WTC11 (cell line): Measurements from ENCODE around the gene OVCA2. TPM values are rescaled to one million over a fixed set of nuclear protein-coding genes. Genes with fewer than 3 reads are reported as not detected.
A peak's percentile ranks its signal among the peaks of the same experiment; 100 is the strongest.

Experiments
- ATAC-seq: fragments of 200-7000 bp; cut with Tn5 transposase; 2 replicates; pipeline ENCODE4 v1.10.0; 2021; ENCODE audit warnings: mild to moderate bottlenecking, moderate library complexity
- Bru-seq: library from RNA; stranded (reverse); fragments of 400-500 nt; gene quantifications from one replicate; lab custom pipeline; 2021; lab: Mats Ljungman, UMichigan
- CTCF ChIA-PET: fragments of 300-600 bp; sonication (Branson Sonifier 250); formaldehyde crosslinking; loops from one replicate; lab custom pipeline; 2021; ENCODE audit warnings: antibody characterized with exemption; lab: Charles Lee
- POLR2A ChIA-PET: fragments of 350-600 bp; sonication (Branson Sonifier 250); formaldehyde crosslinking; loops from one replicate; lab custom pipeline; 2021; ENCODE audit warnings: antibody characterized with exemption; lab: Charles Lee
- DNase-seq: peaks from one replicate; pipeline ENCODE4 v3.0.0; 2021; ENCODE audit warnings: low spot score
- H3K27ac Mint-ChIP-seq: 2 replicates; pipeline ENCODE4 v1.8.0; 2021; ENCODE audit warnings: mixed read lengths
- H3K27me3 Mint-ChIP-seq: 2 replicates; pipeline ENCODE4 v1.8.0; 2021; ENCODE audit warnings: low read depth, mild to moderate bottlenecking, moderate library complexity, mixed read lengths
- H3K36me3 Mint-ChIP-seq: 2 replicates; pipeline ENCODE4 v1.8.0; 2021; ENCODE audit warnings: mixed read lengths
- H3K4me1 Mint-ChIP-seq: 2 replicates; pipeline ENCODE4 v1.8.0; 2022; ENCODE audit warnings: mixed read lengths
- H3K4me3 Mint-ChIP-seq: 2 replicates; pipeline ENCODE4 v1.8.0; 2021; ENCODE audit warnings: mild to moderate bottlenecking, moderate library complexity, mixed read lengths
- H3K9me3 Mint-ChIP-seq: 2 replicates; pipeline ENCODE4 v1.8.0; 2021; ENCODE audit warnings: mixed read lengths
- CREM ChIP-seq: sonication (generic); formaldehyde crosslinking; IDR thresholded peaks from 2 replicates; pipeline ENCODE4 v1.8.1; 2022; ENCODE audit warnings: mild to moderate bottlenecking, missing genetic modification reagents, moderate library complexity
- E2F5 ChIP-seq: sonication (generic); formaldehyde crosslinking; IDR thresholded peaks from 2 replicates; pipeline ENCODE4 v1.8.1; 2022; ENCODE audit warnings: mild to moderate bottlenecking, moderate library complexity, missing genetic modification reagents
- GABPB1 ChIP-seq: sonication (generic); formaldehyde crosslinking; IDR thresholded peaks from 2 replicates; pipeline ENCODE4 v1.8.1; 2023; ENCODE audit warnings: mild to moderate bottlenecking, missing genetic modification reagents
- MYBL2 ChIP-seq: sonication (generic); formaldehyde crosslinking; IDR thresholded peaks from 2 replicates; pipeline ENCODE4 v1.8.1; 2023; ENCODE audit warnings: mild to moderate bottlenecking, moderate library complexity, missing genetic modification reagents
- PRDM15 ChIP-seq: sonication (generic); formaldehyde crosslinking; IDR thresholded peaks from 2 replicates; pipeline ENCODE4 v1.8.0; 2022; ENCODE audit warnings: missing genetic modification reagents
- RELA ChIP-seq: sonication (generic); formaldehyde crosslinking; IDR thresholded peaks from 2 replicates; pipeline ENCODE4 v1.8.1; 2022; ENCODE audit warnings: missing genetic modification reagents, mild to moderate bottlenecking, borderline replicate concordance
- SMAD4 ChIP-seq: sonication (generic); formaldehyde crosslinking; IDR thresholded peaks from 2 replicates; pipeline ENCODE4 v1.8.0; 2022; ENCODE audit warnings: mild to moderate bottlenecking, missing genetic modification reagents
- SOX15 ChIP-seq: fragments of 250-450 bp; sonication (Bioruptor Pico); IDR thresholded peaks from 2 replicates; pipeline ENCODE4 v1.9.0; 2021; ENCODE audit warnings: mild to moderate bottlenecking
- SP1 ChIP-seq: sonication (generic); formaldehyde crosslinking; conservative IDR thresholded peaks from 2 replicates; pipeline ENCODE4 v1.8.1; 2022; ENCODE audit warnings: missing genetic modification reagents
- long read RNA-seq, 3 experiments: library from RNA in 1 of 3; library from capped mRNA in 1 of 3; library from polyadenylated mRNA in 1 of 3; unstranded in 2 of 3; stranded (forward) in 1 of 3; transcript quantifications; one replicate each; pipeline ENCODE4 v2.0.0, GENCODE V29; 2021
- total RNA-seq: library from RNA; stranded (reverse); gene quantifications from 3 replicates; pipeline ENCODE4 v1.2.3, GENCODE V29; 2021
- TF ChIP-seq, protein P1 (sequence below): sonication (generic); formaldehyde crosslinking; conservative IDR thresholded peaks from 2 replicates; pipeline ENCODE4 v1.8.1; 2023; ENCODE audit warnings: mild to moderate bottlenecking, low read depth, missing genetic modification reagents, moderate library complexity
- TF ChIP-seq, protein P2 (sequence below): sonication (generic); formaldehyde crosslinking; IDR thresholded peaks from 2 replicates; pipeline ENCODE4 v1.8.0; 2023; ENCODE audit warnings: missing genetic modification reagents, mild to moderate bottlenecking, borderline replicate concordance
- TF ChIP-seq, protein P3 (sequence below): sonication (generic); formaldehyde crosslinking; IDR thresholded peaks from 2 replicates; pipeline ENCODE4 v1.8.1; 2022; ENCODE audit warnings: mild to moderate bottlenecking, missing genetic modification reagents, moderate library complexity, borderline replicate concordance
- TF ChIP-seq, protein P4 (sequence below): sonication (generic); formaldehyde crosslinking; IDR thresholded peaks from 2 replicates; pipeline ENCODE4 v1.8.1; 2023; ENCODE audit warnings: mild to moderate bottlenecking, missing genetic modification reagents
- TF ChIP-seq, protein P5 (sequence below): fragments of 250-450 bp; sonication (Bioruptor Pico); IDR thresholded peaks from 2 replicates; pipeline ENCODE4 v1.9.0; 2021; ENCODE audit warnings: mild to moderate bottlenecking
- TF ChIP-seq, protein P6 (sequence below): sonication (generic); formaldehyde crosslinking; IDR thresholded peaks from 2 replicates; pipeline ENCODE4 v1.8.0; 2023; ENCODE audit warnings: mild to moderate bottlenecking, missing genetic modification reagents

The OVCA2 gene
- total RNA-seq (18.4 to 23.5 TPM (median 20.5 TPM) in 3 replicates), Bru-seq, nascent RNA (percentile 59 among the genes with signal in this experiment)
- long read RNA-seq, experiment 1, transcript OVCA2-201 (2 exons, 1,122 nt), result major isoform, 46 of 47 reads
- long read RNA-seq, experiment 1, partial matches to known transcripts, result 0 of 47 reads
- long read RNA-seq, experiment 1, other reads (novel, unspliced or antisense), result 1 of 47 reads
- long read RNA-seq, experiment 2, transcript OVCA2-201 (2 exons, 1,122 nt), result major isoform, 25 of 31 reads
- long read RNA-seq, experiment 2, partial matches to known transcripts, result 0 of 31 reads
- long read RNA-seq, experiment 2, other reads (novel, unspliced or antisense), result 6 of 31 reads
- long read RNA-seq, experiment 3, transcript OVCA2-201 (2 exons, 1,122 nt), result major isoform, 14 of 15 reads
- long read RNA-seq, experiment 3, partial matches to known transcripts, result 0 of 15 reads
- long read RNA-seq, experiment 3, other reads (novel, unspliced or antisense), result 1 of 15 reads

DNA sequence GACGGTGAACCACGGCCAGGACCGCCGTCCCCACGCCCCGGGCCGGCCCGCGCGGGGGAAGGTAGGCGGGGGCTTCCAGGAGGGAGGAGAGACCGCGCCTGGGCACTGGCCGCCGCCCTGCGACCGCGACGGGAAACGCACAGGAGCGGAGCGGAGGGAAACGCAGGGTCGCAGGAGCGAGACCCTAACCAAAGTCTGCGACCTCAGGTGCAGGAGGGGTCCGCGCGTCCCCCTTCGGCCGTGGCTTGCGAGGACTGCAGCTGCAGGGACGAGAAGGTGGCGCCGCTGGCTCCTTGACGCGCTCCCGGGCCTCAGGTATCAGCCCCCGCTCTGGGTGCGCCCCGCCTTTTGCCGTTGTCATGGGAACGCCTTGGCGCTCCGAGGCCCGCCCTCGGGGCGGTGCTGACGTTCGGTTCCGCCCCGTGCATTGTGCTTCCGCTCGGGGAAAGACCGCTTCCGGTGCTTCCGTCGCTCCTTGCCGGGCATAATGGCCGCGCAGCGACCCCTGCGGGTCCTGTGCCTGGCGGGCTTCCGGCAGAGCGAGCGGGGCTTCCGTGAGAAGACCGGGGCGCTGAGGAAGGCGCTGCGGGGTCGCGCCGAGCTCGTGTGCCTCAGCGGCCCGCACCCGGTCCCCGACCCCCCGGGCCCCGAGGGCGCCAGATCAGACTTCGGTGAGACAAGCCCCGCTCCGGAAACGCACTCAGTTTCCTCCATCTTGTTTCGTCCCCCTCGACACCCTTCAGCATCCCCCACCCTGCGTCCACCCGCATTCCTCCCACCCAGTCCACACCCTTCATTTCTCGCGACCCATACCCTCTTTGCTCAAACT lies at the start of gene OVCA2:
TSS of gene OVCA2 (plus strand) at position 462 of the 829 bp plus-strand sequence. CDS start at position 488, 26 bp downstream.
- peak within 1 kb of the TSS; percentile 65 for H3K27ac Mint-ChIP-seq
- ChIA-PET POLR2A (interaction anchor here (1.0 kb wide), 1 partner anchor 133 kb away, joined by 3 read pairs; no protein-coding TSS in a partner anchor), CTCF (interaction anchor here (0.6 to 2.3 kb wide), 7 partner anchors 12 to 203 kb away, joined by 3 to 8 read pairs (median 4); partner anchors contain the start of gene RTN4RL1)
- DNase-seq (peak; percentile 97), ATAC-seq (peak; percentile 87)
- H3K4me3 Mint-ChIP-seq, result peak within 1 kb of the TSS; percentile 90
- no peaks in the 10 kb centered on the region for H3K9me3 Mint-ChIP-seq
- H3K27me3 Mint-ChIP-seq, result peaks cover 14% of the 10 kb centered on the region
- peaks cover 4% of the 10 kb centered on the region for H3K4me1 Mint-ChIP-seq
- peaks cover 10% of the 10 kb centered on the region for H3K36me3 Mint-ChIP-seq
- peak; percentile 75 for TF ChIP-seq GABPB1 (CRISPR knock-in tag)
- TF ChIP-seq, protein P1, sequence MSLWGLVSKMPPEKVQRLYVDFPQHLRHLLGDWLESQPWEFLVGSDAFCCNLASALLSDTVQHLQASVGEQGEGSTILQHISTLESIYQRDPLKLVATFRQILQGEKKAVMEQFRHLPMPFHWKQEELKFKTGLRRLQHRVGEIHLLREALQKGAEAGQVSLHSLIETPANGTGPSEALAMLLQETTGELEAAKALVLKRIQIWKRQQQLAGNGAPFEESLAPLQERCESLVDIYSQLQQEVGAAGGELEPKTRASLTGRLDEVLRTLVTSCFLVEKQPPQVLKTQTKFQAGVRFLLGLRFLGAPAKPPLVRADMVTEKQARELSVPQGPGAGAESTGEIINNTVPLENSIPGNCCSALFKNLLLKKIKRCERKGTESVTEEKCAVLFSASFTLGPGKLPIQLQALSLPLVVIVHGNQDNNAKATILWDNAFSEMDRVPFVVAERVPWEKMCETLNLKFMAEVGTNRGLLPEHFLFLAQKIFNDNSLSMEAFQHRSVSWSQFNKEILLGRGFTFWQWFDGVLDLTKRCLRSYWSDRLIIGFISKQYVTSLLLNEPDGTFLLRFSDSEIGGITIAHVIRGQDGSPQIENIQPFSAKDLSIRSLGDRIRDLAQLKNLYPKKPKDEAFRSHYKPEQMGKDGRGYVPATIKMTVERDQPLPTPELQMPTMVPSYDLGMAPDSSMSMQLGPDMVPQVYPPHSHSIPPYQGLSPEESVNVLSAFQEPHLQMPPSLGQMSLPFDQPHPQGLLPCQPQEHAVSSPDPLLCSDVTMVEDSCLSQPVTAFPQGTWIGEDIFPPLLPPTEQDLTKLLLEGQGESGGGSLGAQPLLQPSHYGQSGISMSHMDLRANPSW (CRISPR knock-in tag), result no peak
- TF ChIP-seq, protein P2, sequence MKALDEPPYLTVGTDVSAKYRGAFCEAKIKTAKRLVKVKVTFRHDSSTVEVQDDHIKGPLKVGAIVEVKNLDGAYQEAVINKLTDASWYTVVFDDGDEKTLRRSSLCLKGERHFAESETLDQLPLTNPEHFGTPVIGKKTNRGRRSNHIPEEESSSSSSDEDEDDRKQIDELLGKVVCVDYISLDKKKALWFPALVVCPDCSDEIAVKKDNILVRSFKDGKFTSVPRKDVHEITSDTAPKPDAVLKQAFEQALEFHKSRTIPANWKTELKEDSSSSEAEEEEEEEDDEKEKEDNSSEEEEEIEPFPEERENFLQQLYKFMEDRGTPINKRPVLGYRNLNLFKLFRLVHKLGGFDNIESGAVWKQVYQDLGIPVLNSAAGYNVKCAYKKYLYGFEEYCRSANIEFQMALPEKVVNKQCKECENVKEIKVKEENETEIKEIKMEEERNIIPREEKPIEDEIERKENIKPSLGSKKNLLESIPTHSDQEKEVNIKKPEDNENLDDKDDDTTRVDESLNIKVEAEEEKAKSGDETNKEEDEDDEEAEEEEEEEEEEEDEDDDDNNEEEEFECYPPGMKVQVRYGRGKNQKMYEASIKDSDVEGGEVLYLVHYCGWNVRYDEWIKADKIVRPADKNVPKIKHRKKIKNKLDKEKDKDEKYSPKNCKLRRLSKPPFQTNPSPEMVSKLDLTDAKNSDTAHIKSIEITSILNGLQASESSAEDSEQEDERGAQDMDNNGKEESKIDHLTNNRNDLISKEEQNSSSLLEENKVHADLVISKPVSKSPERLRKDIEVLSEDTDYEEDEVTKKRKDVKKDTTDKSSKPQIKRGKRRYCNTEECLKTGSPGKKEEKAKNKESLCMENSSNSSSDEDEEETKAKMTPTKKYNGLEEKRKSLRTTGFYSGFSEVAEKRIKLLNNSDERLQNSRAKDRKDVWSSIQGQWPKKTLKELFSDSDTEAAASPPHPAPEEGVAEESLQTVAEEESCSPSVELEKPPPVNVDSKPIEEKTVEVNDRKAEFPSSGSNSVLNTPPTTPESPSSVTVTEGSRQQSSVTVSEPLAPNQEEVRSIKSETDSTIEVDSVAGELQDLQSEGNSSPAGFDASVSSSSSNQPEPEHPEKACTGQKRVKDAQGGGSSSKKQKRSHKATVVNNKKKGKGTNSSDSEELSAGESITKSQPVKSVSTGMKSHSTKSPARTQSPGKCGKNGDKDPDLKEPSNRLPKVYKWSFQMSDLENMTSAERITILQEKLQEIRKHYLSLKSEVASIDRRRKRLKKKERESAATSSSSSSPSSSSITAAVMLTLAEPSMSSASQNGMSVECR (CRISPR knock-in tag), result peak; percentile 86; the same call in 1 of the 2 replicates
- TF ChIP-seq SOX15, result no peak
- TF ChIP-seq PRDM15 (CRISPR knock-in tag), result no peak
- TF ChIP-seq, protein P3, sequence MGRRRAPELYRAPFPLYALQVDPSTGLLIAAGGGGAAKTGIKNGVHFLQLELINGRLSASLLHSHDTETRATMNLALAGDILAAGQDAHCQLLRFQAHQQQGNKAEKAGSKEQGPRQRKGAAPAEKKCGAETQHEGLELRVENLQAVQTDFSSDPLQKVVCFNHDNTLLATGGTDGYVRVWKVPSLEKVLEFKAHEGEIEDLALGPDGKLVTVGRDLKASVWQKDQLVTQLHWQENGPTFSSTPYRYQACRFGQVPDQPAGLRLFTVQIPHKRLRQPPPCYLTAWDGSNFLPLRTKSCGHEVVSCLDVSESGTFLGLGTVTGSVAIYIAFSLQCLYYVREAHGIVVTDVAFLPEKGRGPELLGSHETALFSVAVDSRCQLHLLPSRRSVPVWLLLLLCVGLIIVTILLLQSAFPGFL (CRISPR knock-in tag), result no peak
- TF ChIP-seq SMAD4 (CRISPR knock-in tag), result no peak
- 0 out of 2 replicates have a peak, but pooled peaks have one; percentile 46 for TF ChIP-seq CREM
- TF ChIP-seq RELA (CRISPR knock-in tag), result no peak
- TF ChIP-seq SP1 (CRISPR knock-in tag), result peak; percentile 94
- TF ChIP-seq, protein P4, sequence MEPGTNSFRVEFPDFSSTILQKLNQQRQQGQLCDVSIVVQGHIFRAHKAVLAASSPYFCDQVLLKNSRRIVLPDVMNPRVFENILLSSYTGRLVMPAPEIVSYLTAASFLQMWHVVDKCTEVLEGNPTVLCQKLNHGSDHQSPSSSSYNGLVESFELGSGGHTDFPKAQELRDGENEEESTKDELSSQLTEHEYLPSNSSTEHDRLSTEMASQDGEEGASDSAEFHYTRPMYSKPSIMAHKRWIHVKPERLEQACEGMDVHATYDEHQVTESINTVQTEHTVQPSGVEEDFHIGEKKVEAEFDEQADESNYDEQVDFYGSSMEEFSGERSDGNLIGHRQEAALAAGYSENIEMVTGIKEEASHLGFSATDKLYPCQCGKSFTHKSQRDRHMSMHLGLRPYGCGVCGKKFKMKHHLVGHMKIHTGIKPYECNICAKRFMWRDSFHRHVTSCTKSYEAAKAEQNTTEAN (CRISPR knock-in tag), result no peak
- TF ChIP-seq, protein P5, sequence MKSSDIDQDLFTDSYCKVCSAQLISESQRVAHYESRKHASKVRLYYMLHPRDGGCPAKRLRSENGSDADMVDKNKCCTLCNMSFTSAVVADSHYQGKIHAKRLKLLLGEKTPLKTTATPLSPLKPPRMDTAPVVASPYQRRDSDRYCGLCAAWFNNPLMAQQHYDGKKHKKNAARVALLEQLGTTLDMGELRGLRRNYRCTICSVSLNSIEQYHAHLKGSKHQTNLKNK, result 0 out of 2 replicates have a peak, but pooled peaks have one; percentile 20
- TF ChIP-seq MYBL2 (CRISPR knock-in tag), result peak; percentile 58; the same call in 1 of the 2 replicates
- TF ChIP-seq, protein P6, sequence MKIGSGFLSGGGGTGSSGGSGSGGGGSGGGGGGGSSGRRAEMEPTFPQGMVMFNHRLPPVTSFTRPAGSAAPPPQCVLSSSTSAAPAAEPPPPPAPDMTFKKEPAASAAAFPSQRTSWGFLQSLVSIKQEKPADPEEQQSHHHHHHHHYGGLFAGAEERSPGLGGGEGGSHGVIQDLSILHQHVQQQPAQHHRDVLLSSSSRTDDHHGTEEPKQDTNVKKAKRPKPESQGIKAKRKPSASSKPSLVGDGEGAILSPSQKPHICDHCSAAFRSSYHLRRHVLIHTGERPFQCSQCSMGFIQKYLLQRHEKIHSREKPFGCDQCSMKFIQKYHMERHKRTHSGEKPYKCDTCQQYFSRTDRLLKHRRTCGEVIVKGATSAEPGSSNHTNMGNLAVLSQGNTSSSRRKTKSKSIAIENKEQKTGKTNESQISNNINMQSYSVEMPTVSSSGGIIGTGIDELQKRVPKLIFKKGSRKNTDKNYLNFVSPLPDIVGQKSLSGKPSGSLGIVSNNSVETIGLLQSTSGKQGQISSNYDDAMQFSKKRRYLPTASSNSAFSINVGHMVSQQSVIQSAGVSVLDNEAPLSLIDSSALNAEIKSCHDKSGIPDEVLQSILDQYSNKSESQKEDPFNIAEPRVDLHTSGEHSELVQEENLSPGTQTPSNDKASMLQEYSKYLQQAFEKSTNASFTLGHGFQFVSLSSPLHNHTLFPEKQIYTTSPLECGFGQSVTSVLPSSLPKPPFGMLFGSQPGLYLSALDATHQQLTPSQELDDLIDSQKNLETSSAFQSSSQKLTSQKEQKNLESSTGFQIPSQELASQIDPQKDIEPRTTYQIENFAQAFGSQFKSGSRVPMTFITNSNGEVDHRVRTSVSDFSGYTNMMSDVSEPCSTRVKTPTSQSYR (CRISPR knock-in tag), result peak; percentile 61; the same call in 1 of the 2 replicates
- TF ChIP-seq E2F5, result peak; percentile 50; the same call in 1 of the 2 replicates
